ENCODE measurements around the gene TGDS.

The TGDS gene

GRCh38 chr13:94595001-94595949 lies 677 bp downstream of the TGDS start:
- Histone ChIP-seq H3K4me3 (ENCODE audit: low read depth, low read length) (peak overlapping the region; percentile 98), H3K36me3 (ENCODE audit: control insufficient read depth, insufficient read depth, low read length) (no peaks in the 10 kb centered on the region), H3K4me2 (ENCODE audit: low read length) (peak overlapping the region; percentile 94), H3K9ac (no peak overlapping the region), H2AFZ (peak overlapping the region; percentile 86), H3K4me1 (peaks cover 3% of the 10 kb centered on the region), H3K27ac (peak overlapping the region; percentile 27), H3K9me3 (ENCODE audit: control insufficient read depth, low read length) (no peaks in the 10 kb centered on the region), H3K79me2 (no peaks in the 10 kb centered on the region), H3K27me3 (ENCODE audit: control insufficient read depth, insufficient read depth, low read length) (no peaks in the 10 kb centered on the region)
- no peak for TF ChIP-seq CTCF (IDR thresholded peaks at IDR 0.05)

DNA sequence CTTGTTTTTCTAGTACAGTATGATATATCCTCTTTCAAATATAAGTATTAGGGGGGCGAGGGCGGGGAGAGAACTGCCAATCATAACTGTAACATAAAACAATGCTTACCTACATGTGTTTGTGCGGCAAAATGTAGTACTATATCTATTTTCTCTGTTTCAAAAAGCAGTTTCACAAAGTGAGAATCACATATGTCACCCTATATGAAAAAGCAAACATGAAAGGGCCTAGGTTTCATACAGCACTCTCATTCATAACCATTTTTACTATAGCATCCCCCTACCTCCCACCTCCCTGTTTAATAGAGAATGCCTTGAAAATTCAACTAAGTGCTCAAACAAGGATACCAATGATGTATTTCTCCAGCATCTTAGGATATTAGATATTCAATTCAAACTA lies 5.2 kb downstream of the TGDS start:
- H3K4me1 ChIP-seq, result peaks cover 3% of the 10 kb centered on the region
- no peaks in the 10 kb centered on the region for H3K36me3 ChIP-seq (ENCODE audit: control insufficient read depth, insufficient read depth, low read length)
- no peak overlapping the region for H3K9ac ChIP-seq
- H3K4me3 ChIP-seq (ENCODE audit: low read depth, low read length), result no peak overlapping the region
- no peak overlapping the region for H2AFZ ChIP-seq
- no peaks in the 10 kb centered on the region for H3K9me3 ChIP-seq (ENCODE audit: control insufficient read depth, low read length)
- H3K27me3 ChIP-seq (ENCODE audit: control insufficient read depth, insufficient read depth, low read length), result no peaks in the 10 kb centered on the region
- TF ChIP-seq CTCF (IDR thresholded peaks at IDR 0.05), result no peak
- no peaks in the 10 kb centered on the region for H3K79me2 ChIP-seq
- H3K4me2 ChIP-seq (ENCODE audit: low read length), result no peak overlapping the region
- H3K27ac ChIP-seq, result no peak overlapping the region

DNA sequence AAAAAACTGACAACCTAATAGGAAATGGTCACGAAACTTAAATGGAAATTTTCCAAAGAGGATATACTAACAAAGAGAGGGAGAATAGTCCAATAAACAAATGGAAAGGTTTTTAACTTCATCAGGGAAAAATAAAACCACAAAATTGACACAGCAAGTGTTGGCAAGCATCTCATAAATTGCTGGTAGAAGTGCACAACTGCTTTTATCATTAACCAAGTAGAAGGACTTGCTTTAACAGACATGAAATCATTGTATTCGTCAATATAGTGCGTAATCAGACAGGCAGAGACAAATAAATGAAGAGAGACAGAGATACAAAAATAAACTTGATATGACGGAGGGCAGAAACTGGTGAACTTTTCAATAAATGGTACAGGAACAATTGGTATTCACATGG lies 7.4 kb downstream of the TGDS start:
- Histone ChIP-seq H3K27ac (no peak overlapping the region), H3K27me3 (ENCODE audit: control insufficient read depth, insufficient read depth, low read length) (no peaks in the 10 kb centered on the region)

GRCh38 chr13:94586371-94586770 lies 9.6 kb downstream of the TGDS start:
- no peak for TF ChIP-seq CTCF (IDR thresholded peaks at IDR 0.05)
- no peaks in the 10 kb centered on the region for H3K27me3 ChIP-seq (ENCODE audit: control insufficient read depth, insufficient read depth, low read length)
- no peak overlapping the region for H3K4me2 ChIP-seq (ENCODE audit: low read length)
- no peak overlapping the region for H2AFZ ChIP-seq
- no peak overlapping the region for H3K9ac ChIP-seq
- H3K36me3 ChIP-seq (ENCODE audit: control insufficient read depth, insufficient read depth, low read length), result no peaks in the 10 kb centered on the region
- no peaks in the 10 kb centered on the region for H3K9me3 ChIP-seq (ENCODE audit: control insufficient read depth, low read length)
- H3K4me1 ChIP-seq, result no peaks in the 10 kb centered on the region
- no peak overlapping the region for H3K27ac ChIP-seq
- H3K4me3 ChIP-seq (ENCODE audit: low read depth, low read length), result no peak overlapping the region
- no peaks in the 10 kb centered on the region for H3K79me2 ChIP-seq

More for the DNA sequence above, 7.4 kb downstream of the TGDS start:
- Histone ChIP-seq H3K36me3 (ENCODE audit: control insufficient read depth, insufficient read depth, low read length) (no peaks in the 10 kb centered on the region), H2AFZ (no peak overlapping the region), H3K4me2 (ENCODE audit: low read length) (no peak overlapping the region), H3K4me1 (no peaks in the 10 kb centered on the region), H3K9me3 (ENCODE audit: control insufficient read depth, low read length) (no peaks in the 10 kb centered on the region), H3K4me3 (ENCODE audit: low read depth, low read length) (no peak overlapping the region), H3K9ac (no peak overlapping the region), H3K79me2 (no peaks in the 10 kb centered on the region)
- no peak for TF ChIP-seq CTCF (IDR thresholded peaks at IDR 0.05)

All from parathyroid adenoma (tissue), 2 donors.